ENCODE data around the gene SEMA7A.

- TF ChIP-seq REST (IDR thresholded peaks at IDR 0.05; ENCODE audit: insufficient read depth in 1 of 2, low read depth in 2 of 2, low read length in 2 of 2) (no peak), POLR2AphosphoS5 (IDR thresholded peaks at IDR 0.05; ENCODE audit: low read depth, low read length) (no peak), SIN3A (IDR thresholded peaks at IDR 0.05; ENCODE audit: borderline replicate concordance, insufficient read depth, low read length) (no peak), TAF1 (IDR thresholded peaks at IDR 0.05; ENCODE audit: borderline replicate concordance, insufficient read depth, low read length) (no peak), FOXP2 (optimal IDR thresholded peaks at IDR 0.05; ENCODE audit: borderline replicate concordance, extremely low read depth, extremely low read length, insufficient read depth) (no peak)
Observed at GRCh38 chr15:74443100-74443909, 9.5 kb upstream of the SEMA7A start.
